Spinal cord (tissue), 10 donors: Measurements from ENCODE around the gene FRMPD2. TPM values are rescaled to one million over a fixed set of nuclear protein-coding genes. Genes with fewer than 3 reads are reported as not detected.

Experiments used
- DNase-seq, 6 donors: peaks; one replicate each; pipeline versions ENCODE4 v3.0.0 to v3.0.0-alpha.2; 2013 to 2015; ENCODE audit warnings: low spot score in 6 of 6, low read depth in 4 of 6
- H3K27ac ChIP-seq: one replicate; pipeline ENCODE4 v1.5.1; 2013; ENCODE audit warnings: low read depth, low read length, control low read depth
- H3K27me3 ChIP-seq: one replicate; pipeline ENCODE4 v1.6.1; 2013; ENCODE audit warnings: low read length; ENCODE audit not compliant: control insufficient read depth, insufficient read depth
- H3K36me3 ChIP-seq: one replicate; pipeline ENCODE4 v1.6.1; 2013; ENCODE audit warnings: low read length; ENCODE audit not compliant: control insufficient read depth, insufficient read depth
- H3K4me1 ChIP-seq: one replicate; pipeline ENCODE4 v1.6.1; 2013; ENCODE audit warnings: low read length; ENCODE audit not compliant: control insufficient read depth, insufficient read depth
- H3K4me3 ChIP-seq: one replicate; pipeline ENCODE4 v1.5.1; 2013; ENCODE audit warnings: low read depth, low read length, control low read depth
- H3K9me3 ChIP-seq: one replicate; pipeline ENCODE4 v1.6.1; 2013; ENCODE audit warnings: low read length; ENCODE audit not compliant: control insufficient read depth, insufficient read depth
- WGBS: methylation state at CpG from one replicate; pipeline ENCODE4 v1.1.5; 2013; ENCODE audit warnings: missing lambda C conversion rate; ENCODE audit not compliant: insufficient coverage; 5-methylcytosine and 5-hydroxymethylcytosine counted together
- polyA plus RNA-seq, 2 donors: library from polyadenylated mRNA; unstranded; fragments of 120-200 nt; gene quantifications; one replicate each; pipeline ENCODE4 v1.2.1, GENCODE V29; 2013; ENCODE audit not compliant: insufficient read length in 2 of 2
- total RNA-seq, 2 donors: library from RNA; depleted of rRNA in 1 of 2; stranded (reverse); fragments of 120-200 nt in 1 of 2; fragments of >200 nt in 1 of 2; gene quantifications; one replicate each; pipeline versions ENCODE4 v1.2.3 to v1.2.4, GENCODE V29; 2013 to 2014
- donor health status: healthy.

Gene FRMPD2
- total and polyA plus RNA-seq, 4 donors, result 5.5 to 14.9 (median 14.1) TPM

DNA sequence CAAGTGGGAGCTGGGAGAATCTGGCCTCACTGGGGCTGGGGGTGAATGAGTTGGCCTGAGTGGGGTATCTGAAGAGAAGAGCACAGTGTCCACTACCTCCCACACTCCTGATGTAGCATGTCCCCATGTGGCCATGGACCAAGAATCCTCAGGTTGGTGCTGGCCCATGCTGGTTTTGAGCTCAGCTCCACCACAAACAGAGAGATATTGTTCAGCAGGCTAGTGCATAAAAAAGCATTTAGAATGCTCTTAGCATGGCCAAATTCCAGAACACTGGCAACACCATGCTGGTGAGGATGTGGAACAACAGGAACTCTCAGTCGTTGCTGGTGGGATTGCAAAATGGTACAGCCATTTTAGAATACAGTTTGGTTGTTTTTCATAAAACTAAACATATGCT lies 61.4 kb downstream of the FRMPD2 start:
- Histone ChIP-seq H3K27me3 (no peaks in the 10 kb centered on the region), H3K27ac (no peak overlapping the region), H3K4me1 (peaks cover 4% of the 10 kb centered on the region), H3K9me3 (no peaks in the 10 kb centered on the region), H3K4me3 (no peak overlapping the region), H3K36me3 (no peaks in the 10 kb centered on the region)
- WGBS, result no CpG with 5 or more reads among the region's 1 CpG
- no peak for DNase-seq

DNA sequence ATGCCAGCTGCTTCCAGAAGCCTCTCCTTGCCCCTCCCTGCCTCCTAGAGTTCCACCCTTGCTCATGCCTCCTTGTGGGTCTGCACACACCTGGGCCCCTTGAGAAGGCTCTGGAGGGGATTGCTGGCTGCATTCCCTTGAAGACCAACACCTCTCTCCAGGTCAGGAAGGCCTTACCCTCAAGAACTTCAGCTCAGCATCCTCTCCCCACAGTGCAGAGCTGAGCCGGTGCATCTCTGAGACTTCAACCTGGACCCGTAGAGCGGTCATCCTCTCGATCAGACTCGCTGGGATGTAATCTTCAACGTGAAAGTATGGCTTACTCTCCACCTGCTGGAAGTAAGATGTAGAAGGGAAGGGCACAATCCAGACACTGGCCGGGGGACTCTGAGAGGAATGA lies 62.7 kb downstream of the FRMPD2 start:
- no peaks in the 10 kb centered on the region for H3K27me3 ChIP-seq
- peaks cover 4% of the 10 kb centered on the region for H3K4me1 ChIP-seq
- WGBS, result 93% methylated on average over 6 of the region's 7 CpGs
- no peak overlapping the region for H3K27ac ChIP-seq
- no peaks in the 10 kb centered on the region for H3K9me3 ChIP-seq
- H3K36me3 ChIP-seq, result no peaks in the 10 kb centered on the region
- no peak overlapping the region for H3K4me3 ChIP-seq
- no peak for DNase-seq

DNA sequence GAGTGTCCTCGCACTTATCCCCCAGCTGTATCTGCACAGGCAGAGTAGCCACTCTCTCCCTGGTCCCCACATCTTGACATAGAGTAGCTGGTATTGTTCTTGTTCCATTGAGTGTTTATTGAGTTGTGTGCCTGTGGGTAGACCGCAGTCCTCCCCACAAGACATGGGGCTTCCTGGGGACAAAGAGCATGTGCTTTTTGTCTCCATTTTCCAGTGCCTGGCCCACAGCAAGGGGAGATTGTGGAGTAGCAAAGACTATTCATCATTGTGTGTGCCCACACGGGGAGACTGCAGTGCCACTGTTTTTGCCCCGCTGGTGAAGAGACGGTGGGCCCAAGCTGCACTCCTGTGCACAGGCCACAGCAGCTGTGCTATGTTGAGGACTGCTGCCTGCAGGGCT lies 63.5 kb downstream of the FRMPD2 start:
- Histone ChIP-seq H3K4me1 (peaks cover 4% of the 10 kb centered on the region), H3K9me3 (no peaks in the 10 kb centered on the region), H3K27ac (no peak overlapping the region), H3K4me3 (no peak overlapping the region), H3K36me3 (no peaks in the 10 kb centered on the region), H3K27me3 (no peaks in the 10 kb centered on the region)
- DNase-seq, result no peak
- 78% methylated on average over 4 of the region's 5 CpGs for WGBS

GRCh38 chr10:48210391-48210790 lies 64.1 kb downstream of the FRMPD2 start:
- no peak for DNase-seq
- Histone ChIP-seq H3K36me3 (no peaks in the 10 kb centered on the region), H3K27me3 (no peaks in the 10 kb centered on the region), H3K27ac (no peak overlapping the region), H3K9me3 (no peaks in the 10 kb centered on the region), H3K4me1 (peaks cover 4% of the 10 kb centered on the region), H3K4me3 (no peak overlapping the region)
- WGBS, result 96% methylated on average over 9 of the region's 9 CpGs

GRCh38 chr10:48209241-48209640 lies 65.3 kb downstream of the FRMPD2 start:
- Histone ChIP-seq H3K27me3 (no peaks in the 10 kb centered on the region), H3K9me3 (no peaks in the 10 kb centered on the region), H3K27ac (no peak overlapping the region), H3K4me3 (no peak overlapping the region), H3K4me1 (no peaks in the 10 kb centered on the region), H3K36me3 (no peaks in the 10 kb centered on the region)
- DNase-seq, result no peak
- no CpG with 5 or more reads among the region's 2 CpGs for WGBS

DNA sequence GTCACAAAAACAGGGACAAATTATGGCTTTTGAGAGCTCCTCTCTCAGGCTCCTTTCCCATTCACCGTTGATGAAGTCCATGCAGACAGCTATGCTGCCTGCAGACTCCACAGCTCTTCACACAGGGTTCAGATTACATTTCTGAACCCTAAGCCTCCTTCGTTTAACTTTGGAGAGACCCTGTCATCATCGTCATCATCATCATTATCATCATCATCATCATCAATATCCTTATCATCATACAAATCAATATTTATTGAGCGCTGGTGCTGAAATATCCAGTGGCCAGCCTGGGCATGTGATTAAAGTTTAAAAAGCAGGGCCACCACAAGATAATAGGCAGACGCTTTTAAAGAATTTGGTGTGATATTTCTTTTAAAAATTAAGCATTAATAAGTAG lies 66.6 kb downstream of the FRMPD2 start:
- 91% methylated on average over 3 of the region's 5 CpGs for WGBS
- no peaks in the 10 kb centered on the region for H3K36me3 ChIP-seq
- H3K27ac ChIP-seq, result no peak overlapping the region
- H3K4me3 ChIP-seq, result no peak overlapping the region
- no peaks in the 10 kb centered on the region for H3K9me3 ChIP-seq
- H3K4me1 ChIP-seq, result no peaks in the 10 kb centered on the region
- no peak for DNase-seq
- no peaks in the 10 kb centered on the region for H3K27me3 ChIP-seq

GRCh38 chr10:48206482-48207250 lies 67.8 kb downstream of the FRMPD2 start:
- no peak for DNase-seq
- Histone ChIP-seq H3K4me3 (no peak overlapping the region), H3K4me1 (no peaks in the 10 kb centered on the region), H3K9me3 (no peaks in the 10 kb centered on the region), H3K27ac (no peak overlapping the region), H3K27me3 (no peaks in the 10 kb centered on the region), H3K36me3 (no peaks in the 10 kb centered on the region)
- 53% methylated on average over 3 of the region's 6 CpGs for WGBS

DNA sequence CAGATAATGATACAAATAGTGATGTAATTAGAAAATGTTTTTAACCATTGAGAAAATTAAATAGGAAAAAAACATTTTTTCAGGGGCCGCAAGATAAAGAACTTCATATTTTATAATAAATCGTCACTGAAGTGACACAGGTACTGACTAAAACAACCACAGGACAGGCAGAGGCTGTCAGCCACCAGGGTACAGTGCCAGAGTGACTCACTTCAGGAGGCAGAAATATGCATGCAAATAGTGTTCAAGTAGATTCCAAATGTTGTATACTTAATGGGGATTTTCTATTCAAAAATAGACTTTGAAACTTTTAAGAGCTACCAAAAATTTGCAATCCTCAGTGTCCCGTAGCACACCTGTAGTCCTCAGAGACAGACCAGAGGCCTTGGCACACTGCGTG lies 68.6 kb downstream of the FRMPD2 start:
- WGBS, result 100% methylated on average over 1 of the region's 4 CpGs
- Histone ChIP-seq H3K27me3 (no peaks in the 10 kb centered on the region), H3K36me3 (no peaks in the 10 kb centered on the region), H3K9me3 (no peaks in the 10 kb centered on the region), H3K27ac (no peak overlapping the region), H3K4me3 (no peak overlapping the region), H3K4me1 (no peaks in the 10 kb centered on the region)
- DNase-seq, result no peak

DNA sequence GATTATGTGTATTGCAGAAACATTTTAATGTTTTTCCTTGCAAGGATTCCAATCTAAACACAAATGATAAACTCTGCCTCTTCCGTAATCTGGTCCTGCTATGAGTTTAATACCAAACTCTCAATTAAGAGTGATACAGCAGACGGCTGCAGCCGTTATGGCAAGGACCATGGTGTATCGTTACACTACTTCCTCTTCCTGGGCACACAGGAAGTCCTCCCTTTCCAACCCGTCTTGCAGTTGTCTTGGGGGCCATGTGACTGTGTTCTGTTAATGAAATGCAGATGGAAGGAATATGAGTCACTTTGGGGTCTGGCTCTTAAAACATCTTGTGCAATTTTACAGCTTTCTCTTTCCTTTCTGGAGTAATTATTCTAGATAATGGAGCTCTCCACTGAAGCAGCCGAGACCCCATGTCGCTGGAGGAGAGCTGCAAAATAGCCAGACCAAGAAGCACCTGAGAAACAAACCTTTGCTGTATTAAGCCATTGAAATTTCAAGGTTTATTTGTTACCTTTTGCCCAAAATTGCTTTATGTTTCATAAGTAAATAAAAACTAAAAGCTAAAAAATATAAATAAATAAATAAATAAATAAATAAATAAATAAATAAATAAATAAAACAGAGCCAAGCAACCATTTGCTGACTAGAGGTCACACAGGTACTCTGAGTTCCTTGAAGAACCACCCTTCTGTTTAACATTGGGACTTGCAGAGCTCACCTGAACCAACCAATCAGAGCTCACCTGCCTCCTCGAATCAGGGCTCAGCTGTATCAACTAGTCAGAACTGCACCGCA lies 74.7 kb downstream of the FRMPD2 start:
- H3K9me3 ChIP-seq, result no peaks in the 10 kb centered on the region
- no peaks in the 10 kb centered on the region for H3K36me3 ChIP-seq
- no peaks in the 10 kb centered on the region for H3K27me3 ChIP-seq
- H3K4me1 ChIP-seq, result no peaks in the 10 kb centered on the region
- WGBS, result 100% methylated on average over 3 of the region's 9 CpGs
- H3K4me3 ChIP-seq, result no peak overlapping the region
- H3K27ac ChIP-seq, result no peak overlapping the region
- no peak for DNase-seq
